Prostate gland (tissue), 2 donors: Measurements from ENCODE around the gene CROCC2. TPM values are rescaled to one million over a fixed set of nuclear protein-coding genes. Genes with fewer than 3 reads are reported as not detected.

Experiments used
- DNase-seq: peaks from one replicate; pipeline ENCODE4 v3.0.0-alpha.2; 2019; ENCODE audit warnings: low spot score
- H3K27ac ChIP-seq, 2 donors: fragments of 200-600 bp; sonication (generic); 2 replicates each; pipeline ENCODE4 v1.5.1; 2017 to 2019
- H3K27me3 ChIP-seq: fragments of 200-600 bp; sonication (generic); replicated peaks from 2 replicates; pipeline ENCODE4 v1.5.1; 2019; ENCODE audit not compliant: insufficient read depth
- H3K36me3 ChIP-seq, 2 donors: fragments of 200-600 bp; sonication (generic); 1 replicate in 1 of 2; 2 replicates in 1 of 2; pipeline versions ENCODE4 v1.5.1 to v1.8.1; 2017 to 2019
- H3K4me1 ChIP-seq: fragments of 200-600 bp; sonication (generic); replicated peaks from 2 replicates; pipeline ENCODE4 v1.5.1; 2019
- H3K4me3 ChIP-seq, 2 donors: fragments of 200-600 bp; sonication (generic); 2 replicates each; pipeline ENCODE4 v1.5.1; 2017 to 2019
- H3K9me3 ChIP-seq: fragments of 200-600 bp; sonication (generic); 2 replicates; pipeline ENCODE4 v1.5.1; 2017
- POLR2A ChIP-seq: fragments of 450-650 bp; IDR thresholded peaks from one replicate; pipeline ENCODE4 v1.6.1; 2016; ENCODE audit warnings: antibody characterized with exemption, mild to moderate bottlenecking
- POLR2AphosphoS5 ChIP-seq: sonication (generic); formaldehyde crosslinking; IDR thresholded peaks from one replicate; pipeline ENCODE4 v1.6.1; 2017; ENCODE audit warnings: antibody characterized with exemption
- WGBS: methylation state at CpG from one replicate; pipeline ENCODE4 v1.1.5; 2018; 5-methylcytosine and 5-hydroxymethylcytosine counted together
- intact Hi-C: fragments of 100-400 bp; cut with DNase I; formaldehyde crosslinking; loops from one replicate; pipeline ENCODE4 v1.14.2; 2022
- total RNA-seq, 2 donors: library from RNA; depleted of rRNA; stranded (reverse); fragments of >200 nt; gene quantifications; one replicate each; pipeline ENCODE4 v1.1.0, GENCODE V29; 2016
- TF ChIP-seq, protein P1 (sequence below), 4 experiments: fragments of 200-600 bp in 2 of 4; fragments of 450-650 bp in 2 of 4; sonication (generic) in 2 of 4; IDR thresholded peaks; 1 replicate in 3 of 4; 2 replicates in 1 of 4; pipeline ENCODE4 v1.5.1; 2016 to 2019; ENCODE audit warnings: antibody characterized with exemption in 4 of 4, mild to moderate bottlenecking in 2 of 4, moderate library complexity in 2 of 4

CROCC2 gene
- total RNA-seq, 2 donors from 2014 or later, result 0.23 TPM; not detected in 1

DNA sequence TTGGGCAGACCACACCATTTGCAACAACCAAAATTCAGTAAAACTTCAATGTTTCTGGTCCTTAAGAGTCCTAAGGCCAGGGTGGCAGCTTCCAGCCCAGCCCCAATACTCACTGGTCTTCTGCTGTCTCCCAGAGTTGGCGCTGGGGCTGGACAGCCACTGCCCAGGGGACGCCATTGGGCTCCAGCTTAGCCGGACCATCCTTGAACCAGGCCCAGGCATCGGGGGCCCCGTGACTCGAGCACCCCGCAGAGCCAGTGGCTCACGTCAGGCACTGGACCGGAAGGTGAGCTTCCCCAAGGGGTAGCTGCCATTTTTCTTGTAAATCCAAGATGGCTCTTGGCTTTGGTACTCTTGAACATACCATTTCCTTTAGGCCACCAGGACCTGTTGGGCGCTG, 114.1 kb downstream of the CROCC2 start:
- no peak for TF ChIP-seq POLR2AphosphoS5
- WGBS, result 98% methylated on average over 10 of the region's 10 CpGs
- Histone ChIP-seq H3K27ac (no peak overlapping the region), H3K4me1 (no peaks in the 10 kb centered on the region), H3K4me3 (no peak overlapping the region), H3K36me3 (no peaks in the 10 kb centered on the region), H3K9me3 (no peaks in the 10 kb centered on the region), H3K27me3 (no peaks in the 10 kb centered on the region)
- no peak for DNase-seq
- intact Hi-C loops, result no loop called here

DNA sequence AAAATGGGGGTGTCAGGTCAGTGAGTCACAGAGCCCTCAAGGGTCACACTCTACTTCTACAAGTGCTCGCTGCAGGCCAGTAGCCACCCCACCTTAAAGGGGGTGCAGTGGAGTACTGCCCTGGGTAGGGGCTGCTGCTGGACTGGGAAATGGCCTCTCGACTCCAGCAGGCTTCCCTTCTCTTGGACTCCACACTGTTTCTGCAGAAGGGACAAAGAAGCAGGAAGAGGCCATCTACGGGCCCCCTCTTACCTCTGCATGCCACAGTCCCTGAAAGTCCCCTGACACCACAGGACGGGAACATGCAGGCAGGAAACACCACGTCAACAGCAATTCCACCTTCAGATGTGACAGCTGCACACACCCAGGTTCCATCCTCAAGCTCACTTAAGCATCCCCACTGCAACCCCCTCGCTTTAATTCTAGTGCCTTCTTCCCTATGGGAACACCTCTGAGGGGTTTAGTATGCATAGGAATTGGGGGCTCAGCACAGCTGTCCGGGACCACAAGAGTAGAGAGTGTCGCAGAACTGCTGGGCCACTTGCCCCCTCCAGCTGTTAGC, 114.6 kb downstream of the CROCC2 start:
- intact Hi-C loops, result no loop called here
- no peaks in the 10 kb centered on the region for H3K36me3 ChIP-seq
- H3K4me1 ChIP-seq, result no peaks in the 10 kb centered on the region
- H3K9me3 ChIP-seq, result no peaks in the 10 kb centered on the region
- no peak for DNase-seq
- 91% methylated on average over 8 of the region's 8 CpGs for WGBS
- no peaks in the 10 kb centered on the region for H3K27me3 ChIP-seq
- no peak for TF ChIP-seq POLR2A
- TF ChIP-seq POLR2AphosphoS5, result no peak
- H3K4me3 ChIP-seq, result no peak overlapping the region
- no peak overlapping the region for H3K27ac ChIP-seq

DNA sequence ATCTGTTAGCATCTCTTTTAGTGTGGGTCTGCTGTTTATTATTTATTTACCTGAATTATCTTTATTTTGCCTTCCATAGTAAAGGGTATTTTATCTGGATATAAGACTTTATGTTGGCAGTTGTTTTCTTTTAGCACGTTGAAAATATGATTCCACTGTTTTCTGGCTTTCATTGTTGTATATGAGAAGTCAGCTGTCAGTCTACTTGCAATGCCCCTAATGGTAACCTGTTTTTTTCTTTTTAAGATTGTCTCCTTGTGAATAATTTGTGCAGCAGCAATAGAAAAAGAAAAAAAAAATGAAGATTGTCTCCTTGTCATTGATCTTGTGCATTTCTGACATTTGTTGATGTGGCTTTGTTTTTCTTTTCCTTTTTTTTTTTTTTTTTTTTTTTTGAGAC, 119.5 kb downstream of the CROCC2 start:
- intact Hi-C loops, result no loop called here

DNA sequence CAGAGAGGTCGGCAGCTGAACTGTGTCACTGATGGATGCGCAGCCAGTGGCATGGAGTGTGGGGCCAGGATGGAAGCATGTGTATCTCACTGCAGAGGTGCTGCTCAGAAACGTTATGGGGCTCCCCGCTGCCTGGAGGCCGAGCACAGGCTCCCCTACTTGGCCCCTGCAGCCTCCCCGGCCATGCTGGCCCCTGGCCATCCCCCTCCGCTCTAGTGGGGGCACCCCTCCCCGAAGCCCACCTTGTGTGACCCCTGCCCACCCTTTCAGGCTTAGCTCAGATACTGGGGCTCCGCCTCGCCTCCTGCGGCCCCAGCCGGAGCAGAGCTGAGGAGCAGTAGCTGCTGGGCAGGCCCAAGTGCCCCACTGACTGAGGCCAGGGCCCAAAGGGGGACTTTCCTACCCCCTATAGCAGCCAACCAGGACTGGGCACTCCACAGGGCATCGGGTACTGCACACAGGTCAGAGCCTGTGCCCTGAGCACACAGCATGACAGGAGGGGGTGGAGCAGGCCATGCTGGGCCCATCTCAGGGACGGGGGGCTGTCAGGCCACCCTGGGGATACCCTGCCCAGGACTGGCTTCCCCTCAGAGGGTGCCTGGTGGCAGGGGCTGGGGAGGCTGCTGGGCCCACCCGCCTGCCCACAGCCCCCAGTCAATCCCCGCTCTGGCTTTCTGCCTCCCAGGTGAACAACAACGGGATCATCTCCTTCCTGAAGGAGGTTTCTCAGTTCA, 123.6 kb downstream of the CROCC2 start:
- H3K27me3 ChIP-seq, result no peaks in the 10 kb centered on the region
- no peak for DNase-seq
- H3K9me3 ChIP-seq, result no peaks in the 10 kb centered on the region
- H3K27ac ChIP-seq, result no peak overlapping the region
- intact Hi-C loops, result no loop called here
- TF ChIP-seq POLR2AphosphoS5 (no peak), POLR2A (no peak)
- TF ChIP-seq, protein P1, sequence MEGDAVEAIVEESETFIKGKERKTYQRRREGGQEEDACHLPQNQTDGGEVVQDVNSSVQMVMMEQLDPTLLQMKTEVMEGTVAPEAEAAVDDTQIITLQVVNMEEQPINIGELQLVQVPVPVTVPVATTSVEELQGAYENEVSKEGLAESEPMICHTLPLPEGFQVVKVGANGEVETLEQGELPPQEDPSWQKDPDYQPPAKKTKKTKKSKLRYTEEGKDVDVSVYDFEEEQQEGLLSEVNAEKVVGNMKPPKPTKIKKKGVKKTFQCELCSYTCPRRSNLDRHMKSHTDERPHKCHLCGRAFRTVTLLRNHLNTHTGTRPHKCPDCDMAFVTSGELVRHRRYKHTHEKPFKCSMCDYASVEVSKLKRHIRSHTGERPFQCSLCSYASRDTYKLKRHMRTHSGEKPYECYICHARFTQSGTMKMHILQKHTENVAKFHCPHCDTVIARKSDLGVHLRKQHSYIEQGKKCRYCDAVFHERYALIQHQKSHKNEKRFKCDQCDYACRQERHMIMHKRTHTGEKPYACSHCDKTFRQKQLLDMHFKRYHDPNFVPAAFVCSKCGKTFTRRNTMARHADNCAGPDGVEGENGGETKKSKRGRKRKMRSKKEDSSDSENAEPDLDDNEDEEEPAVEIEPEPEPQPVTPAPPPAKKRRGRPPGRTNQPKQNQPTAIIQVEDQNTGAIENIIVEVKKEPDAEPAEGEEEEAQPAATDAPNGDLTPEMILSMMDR (IDR thresholded peaks at IDR 0.05), result no peak
- no peak overlapping the region for H3K4me3 ChIP-seq
- H3K4me1 ChIP-seq, result no peaks in the 10 kb centered on the region
- 90% methylated on average over 17 of the region's 17 CpGs for WGBS
- H3K36me3 ChIP-seq, result no peaks in the 10 kb centered on the region

More for the DNA sequence above, 119.5 kb downstream of the CROCC2 start:
- Histone ChIP-seq H3K4me1 (no peaks in the 10 kb centered on the region), H3K9me3 (no peaks in the 10 kb centered on the region), H3K27me3 (no peaks in the 10 kb centered on the region), H3K4me3 (no peak overlapping the region), H3K27ac (no peak overlapping the region), H3K36me3 (no peaks in the 10 kb centered on the region)
- DNase-seq, result no peak
- TF ChIP-seq POLR2A, result no peak
- no peak for TF ChIP-seq POLR2AphosphoS5
- TF ChIP-seq, protein P1 (IDR thresholded peaks at IDR 0.05), result no peak
- 54% methylated on average over 1 of the region's 1 CpG for WGBS

DNA sequence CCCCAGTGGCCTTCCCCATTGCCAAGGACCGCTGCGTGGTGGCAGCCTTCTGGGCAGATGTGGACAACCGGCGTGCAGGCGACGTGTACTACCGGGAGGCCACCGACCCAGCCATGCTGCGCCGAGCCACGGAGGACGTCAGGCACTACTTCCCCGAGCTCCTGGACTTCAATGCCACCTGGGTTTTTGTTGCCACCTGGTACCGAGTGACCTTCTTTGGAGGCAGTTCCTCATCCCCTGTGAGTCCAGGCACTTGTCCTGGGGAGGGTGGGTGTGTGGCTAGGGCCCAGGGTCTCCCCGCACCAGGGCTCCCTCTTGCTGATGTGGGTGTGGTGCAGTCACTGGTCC, 124.2 kb downstream of the CROCC2 start:
- 94% methylated on average over 15 of the region's 15 CpGs for WGBS
- Histone ChIP-seq H3K36me3 (no peaks in the 10 kb centered on the region), H3K4me1 (no peaks in the 10 kb centered on the region), H3K4me3 (no peak overlapping the region), H3K27me3 (no peaks in the 10 kb centered on the region), H3K9me3 (no peaks in the 10 kb centered on the region), H3K27ac (no peak overlapping the region)
- TF ChIP-seq POLR2AphosphoS5, result no peak
- TF ChIP-seq, protein P1 (IDR thresholded peaks at IDR 0.05), result no peak
- TF ChIP-seq POLR2A, result no peak
- no peak for DNase-seq
- intact Hi-C loops, result no loop called here

DNA sequence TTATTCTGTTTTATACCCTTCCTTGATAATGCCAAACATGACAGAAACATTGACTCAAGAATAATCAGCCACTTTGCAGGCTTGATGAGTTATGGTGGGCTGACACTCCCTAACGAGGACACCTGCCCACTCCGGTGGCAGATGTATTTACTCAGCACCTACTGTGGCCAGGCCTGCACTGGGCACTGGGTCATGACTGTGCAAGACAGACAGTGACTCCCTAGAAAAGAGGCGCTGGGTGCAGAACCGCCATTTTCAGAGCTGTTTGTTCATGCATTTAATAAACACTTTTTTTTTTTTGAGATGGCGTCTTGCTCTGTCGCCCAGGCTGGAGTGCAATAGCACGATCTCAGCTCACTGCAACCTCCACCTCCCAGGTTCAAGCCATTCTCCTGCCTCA, 124.7 kb downstream of the CROCC2 start:
- no peaks in the 10 kb centered on the region for H3K36me3 ChIP-seq
- no peak for DNase-seq
- intact Hi-C loops, result no loop called here
- H3K9me3 ChIP-seq, result no peaks in the 10 kb centered on the region
- no peaks in the 10 kb centered on the region for H3K27me3 ChIP-seq
- no peak overlapping the region for H3K27ac ChIP-seq
- TF ChIP-seq, protein P1 (IDR thresholded peaks at IDR 0.05), result no peak
- TF ChIP-seq POLR2AphosphoS5, result no peak
- no peak for TF ChIP-seq POLR2A
- no peaks in the 10 kb centered on the region for H3K4me1 ChIP-seq
- WGBS, result 91% methylated on average over 7 of the region's 7 CpGs
- no peak overlapping the region for H3K4me3 ChIP-seq
